ENCODE data around the gene SRP19.
A peak's percentile ranks its signal among the peaks of the same experiment; 100 is the strongest.

Gene SRP19

GRCh38 chr5:112918136-112918535, 57.0 kb downstream of the SRP19 start:
- no peak for DNase-seq (ENCODE audit: low read depth)
- TF ChIP-seq, protein P1, sequence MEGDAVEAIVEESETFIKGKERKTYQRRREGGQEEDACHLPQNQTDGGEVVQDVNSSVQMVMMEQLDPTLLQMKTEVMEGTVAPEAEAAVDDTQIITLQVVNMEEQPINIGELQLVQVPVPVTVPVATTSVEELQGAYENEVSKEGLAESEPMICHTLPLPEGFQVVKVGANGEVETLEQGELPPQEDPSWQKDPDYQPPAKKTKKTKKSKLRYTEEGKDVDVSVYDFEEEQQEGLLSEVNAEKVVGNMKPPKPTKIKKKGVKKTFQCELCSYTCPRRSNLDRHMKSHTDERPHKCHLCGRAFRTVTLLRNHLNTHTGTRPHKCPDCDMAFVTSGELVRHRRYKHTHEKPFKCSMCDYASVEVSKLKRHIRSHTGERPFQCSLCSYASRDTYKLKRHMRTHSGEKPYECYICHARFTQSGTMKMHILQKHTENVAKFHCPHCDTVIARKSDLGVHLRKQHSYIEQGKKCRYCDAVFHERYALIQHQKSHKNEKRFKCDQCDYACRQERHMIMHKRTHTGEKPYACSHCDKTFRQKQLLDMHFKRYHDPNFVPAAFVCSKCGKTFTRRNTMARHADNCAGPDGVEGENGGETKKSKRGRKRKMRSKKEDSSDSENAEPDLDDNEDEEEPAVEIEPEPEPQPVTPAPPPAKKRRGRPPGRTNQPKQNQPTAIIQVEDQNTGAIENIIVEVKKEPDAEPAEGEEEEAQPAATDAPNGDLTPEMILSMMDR (conservative IDR thresholded peaks at IDR 0.05; ENCODE audit: low read depth, low read length) = no peak
- no peak overlapping the region for H3K4me3 ChIP-seq (ENCODE audit: low read depth, low read length)

- TF ChIP-seq, protein P1 (conservative IDR thresholded peaks at IDR 0.05; ENCODE audit: low read depth, low read length) = no peak
- no peak overlapping the region for H3K4me3 ChIP-seq (ENCODE audit: low read depth, low read length)
- peak; percentile 44 for DNase-seq (ENCODE audit: low read depth)
Measured at GRCh38 chr5:112918679-112919078, 57.6 kb downstream of the SRP19 start.

Data from choroid plexus epithelial cell (primary cell).